NCI-H446 (cell line): ENCODE measurements around the gene TARS2.

Experiments used
- DNase-seq, 2 experiments: peaks; one replicate each; lab custom pipeline; 2025; lab: John Stamatoyannopoulos, UW

Gene TARS2

GRCh38 chr1:150537732-150538684 lies 50.8 kb downstream of the TARS2 start:
- no peak for DNase-seq

GRCh38 chr1:150543500-150544143 lies 56.4 kb downstream of the TARS2 start:
- DNase-seq = no peak

GRCh38 chr1:150544204-150544603 lies 57.0 kb downstream of the TARS2 start:
- DNase-seq = no peak

- DNase-seq = no peak
Observed at GRCh38 chr1:150545486-150546032, 58.3 kb downstream of the TARS2 start.

GRCh38 chr1:150546294-150546937 lies 59.2 kb downstream of the TARS2 start:
- no peak for DNase-seq

- DNase-seq = no peak
Observed at GRCh38 chr1:150548324-150548631, 61.1 kb downstream of the TARS2 start.

GRCh38 chr1:150548632-150549495 lies 61.6 kb downstream of the TARS2 start, which contains the start of gene ADAMTSL4:
TSS of gene ADAMTSL4 (plus strand) at chr1:150549408. CDS start at chr1:150552289, 2,881 bp downstream.
- DNase-seq = no peak

- no peak for DNase-seq
Observed at GRCh38 chr1:150549496-150550221, 62.4 kb downstream of the TARS2 start.

GRCh38 chr1:150550222-150551050 lies 63.2 kb downstream of the TARS2 start:
- no peak for DNase-seq

- DNase-seq = no peak
Observed at GRCh38 chr1:150551051-150551783, 64.0 kb downstream of the TARS2 start.

- DNase-seq = no peak
Observed at GRCh38 chr1:150551784-150552127, 64.5 kb downstream of the TARS2 start.

GRCh38 chr1:150552128-150552910 lies 65.1 kb downstream of the TARS2 start:
- no peak for DNase-seq

GRCh38 chr1:150552911-150553289 lies 65.7 kb downstream of the TARS2 start:
- no peak for DNase-seq

GRCh38 chr1:150553392-150554085 lies 66.3 kb downstream of the TARS2 start:
- DNase-seq = no peak

GRCh38 chr1:150554086-150554452 lies 66.8 kb downstream of the TARS2 start:
- DNase-seq = no peak

GRCh38 chr1:150555198-150555970 lies 68.2 kb downstream of the TARS2 start:
- no peak for DNase-seq
